HG03571 (cell line): ENCODE results near the gene SLC25A45.
"Not testable (repeated sequence)": the region's sequence is repeated elsewhere in the genome, so short reads cannot be mapped to it uniquely, and the experiment has no call there.

Source experiments
- ATAC-seq: cut with Tn5 transposase; IDR thresholded peaks from one replicate; pipeline ENCODE4 v1.9.1; 2021; ENCODE audit not compliant: unreplicated experiment

Gene SLC25A45

GRCh38 chr11:65421794-65422632, 39.6 kb upstream of the SLC25A45 start:
- ATAC-seq: peak; percentile 18

- ATAC-seq: no peak
Observed at GRCh38 chr11:65420979-65421793, 38.7 kb upstream of the SLC25A45 start.

GRCh38 chr11:65420506-65420905, 38.1 kb upstream of the SLC25A45 start:
- no peak for ATAC-seq

- ATAC-seq: no peak
Observed at GRCh38 chr11:65419772-65420481, 37.5 kb upstream of the SLC25A45 start.

GRCh38 chr11:65419460-65419771, 37.0 kb upstream of the SLC25A45 start:
- no peak for ATAC-seq

GRCh38 chr11:65418681-65419459, 36.4 kb upstream of the SLC25A45 start:
- ATAC-seq: peak; percentile 40

- ATAC-seq: no peak
Observed at GRCh38 chr11:65418431-65418680, 35.9 kb upstream of the SLC25A45 start.

- ATAC-seq: no peak
Observed at GRCh38 chr11:65417702-65418430, 35.4 kb upstream of the SLC25A45 start.

- ATAC-seq: no peak
Observed at GRCh38 chr11:65416841-65417701, 34.6 kb upstream of the SLC25A45 start.

- ATAC-seq: peak; percentile 36
Observed at GRCh38 chr11:65416341-65416824, 33.9 kb upstream of the SLC25A45 start.

- no peak for ATAC-seq
Observed at GRCh38 chr11:65415499-65416340, 33.3 kb upstream of the SLC25A45 start.

- no peak for ATAC-seq
Observed at GRCh38 chr11:65414776-65415498, 32.5 kb upstream of the SLC25A45 start.

- ATAC-seq: not testable (repeated sequence)
Observed at GRCh38 chr11:65413077-65413664, 30.7 kb upstream of the SLC25A45 start.

GRCh38 chr11:65412271-65413076, 30.0 kb upstream of the SLC25A45 start:
- no peak for ATAC-seq

GRCh38 chr11:65411681-65412070, 29.2 kb upstream of the SLC25A45 start:
- no peak for ATAC-seq

- ATAC-seq: no peak
Observed at GRCh38 chr11:65410936-65411680, 28.7 kb upstream of the SLC25A45 start.
